A549 (cell line): ENCODE data around the gene LTA. TPM values are rescaled to one million over a fixed set of nuclear protein-coding genes. Genes with fewer than 3 reads are reported as not detected.

Experiments used
- ATAC-seq, 2 experiments: fragments of 200-7000 bp in 1 of 2; fragments of >200 bp in 1 of 2; cut with Nextera tagmentation in 1 of 2; cut with Tn5 transposase in 1 of 2; 3 replicates each; pipeline versions ENCODE4 v1.8.0 to v1.9.1; 2018 to 2020; ENCODE audit warnings: mild to moderate bottlenecking in 1 of 2, moderate library complexity in 1 of 2
- CTCF ChIA-PET: fragments of 300-600 bp; sonication (Branson Sonifier 250); formaldehyde crosslinking; extraction: SDS; loops from one replicate; lab custom pipeline; 2021; ENCODE audit warnings: antibody characterized with exemption, inconsistent platforms; lab: Yijun Ruan, JAX
- POLR2A ChIA-PET: fragments of 350-600 bp; formaldehyde crosslinking; extraction: SDS; loops from one replicate; lab custom pipeline; 2021; ENCODE audit warnings: antibody characterized with exemption, inconsistent platforms; lab: Yijun Ruan, JAX
- DNase-seq, 2 experiments: peaks; one replicate each; pipeline versions ENCODE4 v3.0.0 to v3.0.0-alpha.2; 2011 to 2016; ENCODE audit warnings: low read depth in 1 of 2, low spot score in 1 of 2
- FAIRE-seq: peaks from 2 replicates; lab custom pipeline; 2011; peaks lifted over from hg19 to GRCh38; lab: Jason Lieb, UNC
- H3K27ac ChIP-seq, 2 experiments: fragments of >200 bp; sonication (Bioruptor Twin); formaldehyde crosslinking; 3 replicates each; pipeline ENCODE4 v1.5.1; 2016 to 2017
- H3K4me1 ChIP-seq: fragments of >200 bp; sonication (Bioruptor Twin); formaldehyde crosslinking; 3 replicates; pipeline ENCODE4 v1.6.1; 2016
- H3K4me2 ChIP-seq: fragments of >200 bp; sonication (Bioruptor Twin); formaldehyde crosslinking; 3 replicates; pipeline ENCODE4 v1.6.1; 2016
- H3K4me3 ChIP-seq: fragments of >200 bp; sonication (Bioruptor Twin); formaldehyde crosslinking; 3 replicates; pipeline ENCODE4 v1.5.1; 2016
- H3K9me3 ChIP-seq: fragments of >200 bp; sonication (Bioruptor Twin); formaldehyde crosslinking; 3 replicates; pipeline ENCODE4 v1.6.1; 2016
- BHLHE40 ChIP-seq: IDR thresholded peaks from 2 replicates; pipeline ENCODE4 v1.6.1; 2012; ENCODE audit warnings: low read depth, low read length, inconsistent platforms
- CBX2 ChIP-seq: fragments of 200-600 bp; sonication (generic); IDR thresholded peaks from 2 replicates; pipeline ENCODE4 v1.6.1; 2016; ENCODE audit warnings: low read depth, mild to moderate bottlenecking, borderline replicate concordance
- CBX8 ChIP-seq: fragments of 200-600 bp; sonication (generic); IDR thresholded peaks from 2 replicates; pipeline ENCODE4 v1.6.1; 2016
- EP300 ChIP-seq, 2 experiments: fragments of >200 bp; sonication (Bioruptor Twin); formaldehyde crosslinking; IDR thresholded peaks; 2 replicates in 1 of 2; 3 replicates in 1 of 2; pipeline ENCODE4 v1.6.1; 2016 to 2017
- ESRRA ChIP-seq: fragments of 150-350 bp; IDR thresholded peaks from 2 replicates; pipeline ENCODE4 v1.6.1; 2014; ENCODE audit warnings: mild to moderate bottlenecking, low read length, borderline replicate concordance
- HEYL ChIP-seq: fragments of 250-450 bp; sonication (Bioruptor Pico); IDR thresholded peaks from 2 replicates; pipeline ENCODE4 v1.8.0; 2021; ENCODE audit warnings: mild to moderate bottlenecking, moderate library complexity
- HOXB13 ChIP-seq: fragments of 250-450 bp; sonication (Bioruptor Pico); IDR thresholded peaks from 2 replicates; pipeline ENCODE4 v1.5.0; 2020; ENCODE audit warnings: low read depth, mild to moderate bottlenecking, moderate library complexity
- KDM5A ChIP-seq: fragments of 200-600 bp; sonication (generic); IDR thresholded peaks from 2 replicates; pipeline ENCODE4 v1.6.1; 2016; ENCODE audit warnings: antibody characterized with exemption, mild to moderate bottlenecking
- MAFK ChIP-seq: fragments of 450-650 bp; IDR thresholded peaks from 2 replicates; pipeline ENCODE4 v1.6.1; 2014; ENCODE audit not compliant: partially characterized antibody
- MAZ ChIP-seq: fragments of 150-350 bp; IDR thresholded peaks from 2 replicates; pipeline ENCODE4 v1.6.1; 2014; ENCODE audit warnings: antibody characterized with exemption, low read depth, low read length, borderline replicate concordance
- NFE2L2 ChIP-seq: fragments of 150-350 bp; conservative IDR thresholded peaks from 2 replicates; pipeline ENCODE4 v1.6.1; 2014; ENCODE audit warnings: low read length
- NPAS2 ChIP-seq: fragments of 250-450 bp; sonication (Bioruptor Pico); IDR thresholded peaks from 2 replicates; pipeline ENCODE4 v1.8.0; 2022; ENCODE audit warnings: mild to moderate bottlenecking, moderate library complexity, borderline replicate concordance
- NR3C1 ChIP-seq: fragments of >200 bp; sonication (Bioruptor Twin); formaldehyde crosslinking; IDR thresholded peaks from 3 replicates; pipeline ENCODE4 v1.6.1; 2017
- RAD21 ChIP-seq, 2 experiments: fragments of >200 bp in 1 of 2; sonication (Bioruptor Twin) in 1 of 2; formaldehyde crosslinking in 1 of 2; IDR thresholded peaks in 1 of 2; conservative IDR thresholded peaks in 1 of 2; 2 replicates in 1 of 2; 3 replicates in 1 of 2; pipeline ENCODE4 v1.6.1; 2012 to 2018; ENCODE audit warnings: inconsistent platforms in 1 of 2
- RARB ChIP-seq: fragments of 250-450 bp; sonication (Bioruptor Pico); IDR thresholded peaks from 2 replicates; pipeline ENCODE4 v1.8.0; 2021; ENCODE audit warnings: mild to moderate bottlenecking, moderate library complexity
- RFX5 ChIP-seq: fragments of 450-650 bp; IDR thresholded peaks from 2 replicates; pipeline ENCODE4 v1.7.1; 2014; ENCODE audit warnings: antibody characterized with exemption, mild to moderate bottlenecking, moderate library complexity
- RNF2 ChIP-seq: fragments of 200-600 bp; sonication (generic); IDR thresholded peaks from 2 replicates; pipeline ENCODE4 v1.6.1; 2016; ENCODE audit warnings: low read depth, mild to moderate bottlenecking, antibody characterized with exemption, moderate library complexity, borderline replicate concordance
- SMC3 ChIP-seq: fragments of >200 bp; sonication (Bioruptor Twin); formaldehyde crosslinking; IDR thresholded peaks from 3 replicates; pipeline ENCODE4 v1.6.1; 2018; ENCODE audit warnings: inconsistent platforms
- SREBF2 ChIP-seq: fragments of 450-650 bp; IDR thresholded peaks from 2 replicates; pipeline ENCODE4 v1.6.1; 2014; ENCODE audit warnings: mild to moderate bottlenecking, moderate library complexity
- TFCP2L1 ChIP-seq: fragments of 250-450 bp; sonication (Bioruptor Pico); IDR thresholded peaks from 2 replicates; pipeline ENCODE4 v1.5.0; 2021; ENCODE audit warnings: mild to moderate bottlenecking
- ZFP36 ChIP-seq: fragments of 450-650 bp; IDR thresholded peaks from 2 replicates; pipeline ENCODE4 v1.6.1; 2014; ENCODE audit warnings: borderline replicate concordance; ENCODE audit not compliant: partially characterized antibody
- ZSCAN20 ChIP-seq: fragments of 250-450 bp; sonication (Bioruptor Pico); IDR thresholded peaks from 2 replicates; pipeline ENCODE4 v1.8.0; 2022; ENCODE audit warnings: mild to moderate bottlenecking, moderate library complexity
- WGBS: methylation state at CpG from one replicate; pipeline ENCODE4 v1.1.6; 2017; ENCODE audit errors: missing lambda C conversion rate; 5-methylcytosine and 5-hydroxymethylcytosine counted together
- polyA plus RNA-seq, 4 experiments: library from polyadenylated mRNA; depleted of rRNA in 3 of 4; stranded (reverse); fragments of >200 nt; fragmentation: RNase III in 1 of 4; extraction: RNeasy Plus Mini Kit Qiagen cat#74134 plus additional on column Dnase treatment in 1 of 4; gene quantifications; 2 replicates in 3 of 4; 3 replicates in 1 of 4; pipeline ENCODE4 v1.2.3, GENCODE V29; 2011 to 2017
- TF ChIP-seq, protein P1 (sequence below): fragments of >200 bp; sonication (Bioruptor Twin); formaldehyde crosslinking; IDR thresholded peaks from 2 replicates; pipeline ENCODE4 v1.6.1; 2016
- TF ChIP-seq, protein P2 (sequence below): fragments of >200 bp; sonication (Bioruptor Twin); formaldehyde crosslinking; IDR thresholded peaks from 3 replicates; pipeline ENCODE4 v1.6.1; 2016
- TF ChIP-seq, protein P3 (sequence below): IDR thresholded peaks from 2 replicates; pipeline ENCODE4 v1.6.1; 2012
- TF ChIP-seq, protein P4 (sequence below): fragments of 450-650 bp; IDR thresholded peaks from 2 replicates; pipeline ENCODE4 v1.6.1; 2014; ENCODE audit warnings: antibody characterized with exemption
- TF ChIP-seq, protein P5 (sequence below): fragments of 200-600 bp; sonication (generic); IDR thresholded peaks from 2 replicates; pipeline ENCODE4 v1.6.1; 2016; ENCODE audit warnings: antibody characterized with exemption, mild to moderate bottlenecking, moderate library complexity

LTA gene
- polyA plus RNA-seq, 2 of the 4 experiments (the other 2 are of a cell fraction), result 0.08 TPM; not detected in 1

DNA sequence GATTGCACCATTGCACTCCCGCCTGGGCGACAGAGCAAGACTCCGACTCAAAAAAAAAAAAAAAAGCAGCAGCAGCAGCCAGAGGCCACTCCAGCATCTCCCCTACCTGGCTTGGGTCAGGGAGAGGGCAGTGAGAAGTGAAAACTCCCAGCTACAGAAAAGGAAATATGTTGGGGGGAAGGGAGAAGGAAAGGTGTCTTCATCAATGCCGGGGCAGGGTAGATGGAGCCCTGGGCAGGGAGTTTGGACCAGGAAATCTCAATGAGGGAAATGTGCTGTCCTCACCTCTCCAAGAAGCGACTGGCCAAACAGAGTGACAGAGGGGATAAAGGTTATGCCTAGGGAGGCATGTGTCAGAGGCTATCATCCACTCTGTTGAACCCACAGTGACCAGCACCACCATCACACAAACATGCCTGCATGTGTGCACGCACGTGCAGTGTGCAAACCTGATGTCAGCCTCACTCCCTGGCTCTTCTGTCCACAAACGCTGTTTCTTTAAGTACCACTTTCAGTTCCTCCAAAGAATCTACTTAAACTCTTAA lies 42.1 kb downstream of the LTA start:
- ATAC-seq (no peak), DNase-seq (no peak), FAIRE-seq (no peak)
- Histone ChIP-seq H3K4me2 (no peak overlapping the region), H3K9me3 (no peaks in the 10 kb centered on the region), H3K4me1 (no peaks in the 10 kb centered on the region), H3K27ac (no peak overlapping the region), H3K4me3 (no peak overlapping the region)
- TF ChIP-seq CBX2, result no peak
- 83% methylated on average over 8 of the region's 8 CpGs for WGBS
- ChIA-PET POLR2A (no interaction called here), CTCF (interaction anchor here (1.6 to 2.6 kb wide), 3 partner anchors 15 to 68 kb away, joined by 4 to 19 read pairs (median 5); partner anchors contain the start of gene ATP6V1G2)

DNA sequence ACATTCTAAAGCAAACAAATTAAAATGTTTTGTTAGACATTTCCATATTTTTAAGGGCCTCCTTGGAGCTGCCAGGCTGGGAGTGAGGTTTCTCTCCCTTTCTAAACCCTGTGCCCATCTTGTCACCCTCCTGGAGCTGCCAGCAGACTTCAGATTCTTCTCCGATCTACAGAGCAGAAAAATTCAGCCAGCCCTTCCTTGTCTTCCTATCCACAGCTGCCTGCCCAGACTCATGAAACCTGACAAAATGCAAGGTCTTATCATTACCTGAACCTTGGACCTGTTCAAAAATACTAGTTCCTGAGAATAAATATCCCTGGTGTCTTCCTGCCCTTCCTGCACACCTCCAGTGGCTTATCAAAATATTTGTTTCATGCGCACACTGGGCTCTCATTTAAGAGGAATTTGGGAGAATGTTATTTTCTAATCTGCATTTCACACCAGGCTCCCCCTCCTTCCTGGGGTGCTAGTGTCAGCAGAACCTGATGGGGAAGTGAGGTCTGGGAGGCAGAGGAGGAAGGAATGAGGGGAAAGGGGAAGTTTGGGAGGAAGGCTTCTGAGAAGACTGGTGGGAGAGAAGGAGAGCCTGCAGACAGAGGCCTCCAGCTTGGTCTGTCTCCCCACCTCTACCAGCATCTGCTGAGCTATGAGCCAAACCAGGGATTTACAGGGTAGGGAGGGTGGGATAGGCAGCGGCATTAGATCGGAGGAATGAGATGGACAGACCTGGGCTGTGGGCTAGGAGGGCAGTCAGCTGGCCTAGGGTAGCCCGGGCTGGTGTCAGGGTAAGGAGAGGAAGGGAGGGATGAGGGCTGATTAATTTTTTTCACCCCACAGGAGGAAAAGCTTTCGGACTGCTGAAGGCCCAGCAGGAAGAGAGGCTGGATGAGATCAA lies 42.8 kb downstream of the LTA start, which contains the start of gene AIF1:
AIF1 (plus strand) TSS at position 551 of the 895 bp plus-strand sequence; CDS start at position 647, 96 bp downstream.
- CTCF ChIA-PET, result interaction anchor here (0.9 to 2.6 kb wide), 3 partner anchors 16 to 69 kb away, joined by 4 to 19 read pairs (median 5); partner anchors contain the start of gene ATP6V1G2
- Histone ChIP-seq H3K4me1 (peaks cover 4% of the 10 kb centered on the region; the same call in 2 of the 3 replicates), H3K4me2 (no peak within 1 kb of the TSS), H3K27ac (no peak within 1 kb of the TSS), H3K9me3 (no peaks in the 10 kb centered on the region), H3K4me3 (no peak within 1 kb of the TSS)
- FAIRE-seq (no peak), DNase-seq (no peak), ATAC-seq (no peak)
- 81% methylated on average over 6 of the region's 6 CpGs for WGBS
- POLR2A ChIA-PET, result no interaction called here
- TF ChIP-seq ESRRA, result no peak
- no peak for TF ChIP-seq NR3C1
- no peak for TF ChIP-seq RARB (CRISPR knock-in tag)
- TF ChIP-seq ZSCAN20, result no peak
- TF ChIP-seq, protein P1, sequence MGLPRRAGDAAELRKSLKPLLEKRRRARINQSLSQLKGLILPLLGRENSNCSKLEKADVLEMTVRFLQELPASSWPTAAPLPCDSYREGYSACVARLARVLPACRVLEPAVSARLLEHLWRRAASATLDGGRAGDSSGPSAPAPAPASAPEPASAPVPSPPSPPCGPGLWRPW, result no peak
- TF ChIP-seq RNF2, result no peak
- no peak for TF ChIP-seq SMC3
- TF ChIP-seq HOXB13 (CRISPR knock-in tag), result no peak
- no peak for TF ChIP-seq KDM5A
- no peak for TF ChIP-seq BHLHE40
- no peak for TF ChIP-seq CBX8
- no peak for TF ChIP-seq NFE2L2
- no peak for TF ChIP-seq MAZ

DNA sequence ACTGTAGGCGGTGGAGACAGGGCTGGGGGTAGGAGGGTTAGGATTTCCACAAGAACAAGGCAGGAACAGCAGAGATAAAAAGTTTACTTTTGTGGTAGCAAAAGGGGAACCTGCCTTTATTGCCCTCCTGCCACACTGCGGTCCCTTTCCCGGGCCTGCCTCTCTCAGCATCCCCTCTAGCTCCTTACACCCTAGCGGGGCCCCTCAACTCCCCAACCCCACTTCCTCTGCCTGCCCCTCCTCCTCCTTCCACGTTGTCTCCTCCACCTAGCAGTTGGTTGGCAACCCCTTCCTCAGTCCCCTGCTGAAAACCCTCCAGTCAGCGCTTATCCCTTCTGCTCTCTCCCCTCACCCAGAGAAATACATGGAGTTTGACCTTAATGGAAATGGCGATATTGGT lies 43.7 kb downstream of the LTA start:
- FAIRE-seq (no peak), ATAC-seq (no peak), DNase-seq (no peak)
- peaks cover 4% of the 10 kb centered on the region; the same call in 2 of the 3 replicates for H3K4me1 ChIP-seq
- 78% methylated on average over 7 of the region's 7 CpGs for WGBS
- no peaks in the 10 kb centered on the region for H3K9me3 ChIP-seq
- H3K27ac ChIP-seq, result no peak overlapping the region
- POLR2A ChIA-PET, result interaction anchor here (0.5 kb wide), 1 partner anchor 23 kb away, joined by 4 read pairs; no protein-coding TSS in a partner anchor
- H3K4me3 ChIP-seq, result no peak overlapping the region
- CTCF ChIA-PET, result interaction anchor here (0.9 to 2.0 kb wide), 2 partner anchors 17 to 69 kb away, joined by 4 to 5 read pairs; partner anchors contain the start of gene ATP6V1G2
- no peak overlapping the region for H3K4me2 ChIP-seq
- TF ChIP-seq ZFP36 (no peak), NPAS2 (CRISPR knock-in tag) (no peak), EP300 (IDR thresholded peaks at IDR 0.05) (no peak), RFX5 (no peak), HEYL (CRISPR knock-in tag) (no peak), RAD21 (conservative IDR thresholded peaks at IDR 0.05 in 1 of 2, IDR thresholded peaks at IDR 0.05 in 1 of 2) (no peak), SREBF2 (no peak), TFCP2L1 (CRISPR knock-in tag) (no peak), MAFK (no peak)
- TF ChIP-seq, protein P2, sequence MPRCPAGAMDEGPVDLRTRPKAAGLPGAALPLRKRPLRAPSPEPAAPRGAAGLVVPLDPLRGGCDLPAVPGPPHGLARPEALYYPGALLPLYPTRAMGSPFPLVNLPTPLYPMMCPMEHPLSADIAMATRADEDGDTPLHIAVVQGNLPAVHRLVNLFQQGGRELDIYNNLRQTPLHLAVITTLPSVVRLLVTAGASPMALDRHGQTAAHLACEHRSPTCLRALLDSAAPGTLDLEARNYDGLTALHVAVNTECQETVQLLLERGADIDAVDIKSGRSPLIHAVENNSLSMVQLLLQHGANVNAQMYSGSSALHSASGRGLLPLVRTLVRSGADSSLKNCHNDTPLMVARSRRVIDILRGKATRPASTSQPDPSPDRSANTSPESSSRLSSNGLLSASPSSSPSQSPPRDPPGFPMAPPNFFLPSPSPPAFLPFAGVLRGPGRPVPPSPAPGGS, result no peak
- TF ChIP-seq, protein P3, sequence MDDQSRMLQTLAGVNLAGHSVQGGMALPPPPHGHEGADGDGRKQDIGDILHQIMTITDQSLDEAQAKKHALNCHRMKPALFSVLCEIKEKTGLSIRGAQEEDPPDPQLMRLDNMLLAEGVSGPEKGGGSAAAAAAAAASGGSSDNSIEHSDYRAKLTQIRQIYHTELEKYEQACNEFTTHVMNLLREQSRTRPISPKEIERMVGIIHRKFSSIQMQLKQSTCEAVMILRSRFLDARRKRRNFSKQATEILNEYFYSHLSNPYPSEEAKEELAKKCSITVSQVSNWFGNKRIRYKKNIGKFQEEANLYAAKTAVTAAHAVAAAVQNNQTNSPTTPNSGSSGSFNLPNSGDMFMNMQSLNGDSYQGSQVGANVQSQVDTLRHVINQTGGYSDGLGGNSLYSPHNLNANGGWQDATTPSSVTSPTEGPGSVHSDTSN, result no peak
- TF ChIP-seq, protein P4, sequence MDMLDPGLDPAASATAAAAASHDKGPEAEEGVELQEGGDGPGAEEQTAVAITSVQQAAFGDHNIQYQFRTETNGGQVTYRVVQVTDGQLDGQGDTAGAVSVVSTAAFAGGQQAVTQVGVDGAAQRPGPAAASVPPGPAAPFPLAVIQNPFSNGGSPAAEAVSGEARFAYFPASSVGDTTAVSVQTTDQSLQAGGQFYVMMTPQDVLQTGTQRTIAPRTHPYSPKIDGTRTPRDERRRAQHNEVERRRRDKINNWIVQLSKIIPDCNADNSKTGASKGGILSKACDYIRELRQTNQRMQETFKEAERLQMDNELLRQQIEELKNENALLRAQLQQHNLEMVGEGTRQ, result no peak
- TF ChIP-seq, protein P5, sequence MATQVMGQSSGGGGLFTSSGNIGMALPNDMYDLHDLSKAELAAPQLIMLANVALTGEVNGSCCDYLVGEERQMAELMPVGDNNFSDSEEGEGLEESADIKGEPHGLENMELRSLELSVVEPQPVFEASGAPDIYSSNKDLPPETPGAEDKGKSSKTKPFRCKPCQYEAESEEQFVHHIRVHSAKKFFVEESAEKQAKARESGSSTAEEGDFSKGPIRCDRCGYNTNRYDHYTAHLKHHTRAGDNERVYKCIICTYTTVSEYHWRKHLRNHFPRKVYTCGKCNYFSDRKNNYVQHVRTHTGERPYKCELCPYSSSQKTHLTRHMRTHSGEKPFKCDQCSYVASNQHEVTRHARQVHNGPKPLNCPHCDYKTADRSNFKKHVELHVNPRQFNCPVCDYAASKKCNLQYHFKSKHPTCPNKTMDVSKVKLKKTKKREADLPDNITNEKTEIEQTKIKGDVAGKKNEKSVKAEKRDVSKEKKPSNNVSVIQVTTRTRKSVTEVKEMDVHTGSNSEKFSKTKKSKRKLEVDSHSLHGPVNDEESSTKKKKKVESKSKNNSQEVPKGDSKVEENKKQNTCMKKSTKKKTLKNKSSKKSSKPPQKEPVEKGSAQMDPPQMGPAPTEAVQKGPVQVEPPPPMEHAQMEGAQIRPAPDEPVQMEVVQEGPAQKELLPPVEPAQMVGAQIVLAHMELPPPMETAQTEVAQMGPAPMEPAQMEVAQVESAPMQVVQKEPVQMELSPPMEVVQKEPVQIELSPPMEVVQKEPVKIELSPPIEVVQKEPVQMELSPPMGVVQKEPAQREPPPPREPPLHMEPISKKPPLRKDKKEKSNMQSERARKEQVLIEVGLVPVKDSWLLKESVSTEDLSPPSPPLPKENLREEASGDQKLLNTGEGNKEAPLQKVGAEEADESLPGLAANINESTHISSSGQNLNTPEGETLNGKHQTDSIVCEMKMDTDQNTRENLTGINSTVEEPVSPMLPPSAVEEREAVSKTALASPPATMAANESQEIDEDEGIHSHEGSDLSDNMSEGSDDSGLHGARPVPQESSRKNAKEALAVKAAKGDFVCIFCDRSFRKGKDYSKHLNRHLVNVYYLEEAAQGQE, result no peak
